CD4-positive, alpha-beta T cell treated with Interleukin-6 at 100 ng/mL for 8 hours (primary cell): Measurements from ENCODE around the gene MARVELD2.

Experiments used
- DNase-seq: peaks from one replicate; pipeline ENCODE4 v3.0.0-alpha.2; 2020; ENCODE audit warnings: mixed read lengths, low spot score

MARVELD2 gene

DNA sequence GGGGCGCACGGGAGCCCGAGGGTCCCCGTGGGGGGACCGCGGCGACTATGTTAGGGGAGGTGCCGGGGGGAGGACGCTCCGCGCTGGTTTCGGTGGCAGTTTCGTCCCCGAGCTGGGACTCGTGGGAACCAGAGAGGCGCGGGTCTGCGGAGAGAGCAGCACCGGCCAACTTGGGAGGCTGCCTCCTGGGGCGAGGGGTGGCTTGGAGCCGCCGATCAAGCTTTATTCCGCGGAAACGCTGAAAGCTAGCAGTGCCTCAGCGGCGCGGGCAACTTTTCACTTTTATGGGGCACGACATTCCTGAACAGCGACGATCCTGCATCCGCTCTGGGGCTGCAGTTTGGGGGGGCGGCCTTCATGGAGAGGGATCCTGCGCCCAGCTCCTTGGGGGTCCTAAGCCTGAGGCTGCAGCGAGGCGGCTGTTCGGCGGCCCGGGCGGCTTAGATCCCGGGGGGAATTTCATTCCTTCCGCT, 78.0 kb downstream of the MARVELD2 start:
- no peak for DNase-seq

GRCh38 chr5:69493396-69494133, 78.6 kb downstream of the MARVELD2 start:
- no peak for DNase-seq
